CD14-positive monocyte (primary cell): ENCODE data around the gene TMEM129. TPM values are rescaled to one million over a fixed set of nuclear protein-coding genes. Genes with fewer than 3 reads are reported as not detected.

ENCODE experiments used
- DNase-seq, 3 donors: peaks; one replicate each; pipeline ENCODE4 v3.0.0-alpha.2; 2011 to 2022
- H2AFZ ChIP-seq: 2 replicates; pipeline ENCODE4 v1.6.0; 2012; ENCODE audit warnings: mild to moderate bottlenecking, low read depth, low read length, inconsistent platforms; ENCODE audit not compliant: insufficient read depth, poor library complexity, severe bottlenecking
- H3K27ac ChIP-seq, 2 donors: 1 replicate in 1 of 2; 2 replicates in 1 of 2; pipeline ENCODE4 v1.5.1; 2012 to 2013; ENCODE audit warnings: low read length in 2 of 2, control low read depth in 1 of 2, inconsistent platforms in 1 of 2, low read depth in 1 of 2, mild to moderate bottlenecking in 1 of 2
- H3K27me3 ChIP-seq, 2 donors: one replicate each; pipeline versions ENCODE4 v1.6.0 to v1.6.1; 2011 to 2013; ENCODE audit warnings: low read length in 2 of 2; ENCODE audit not compliant: control insufficient read depth in 2 of 2, insufficient read depth in 2 of 2
- H3K36me3 ChIP-seq, 2 donors: replicated peaks in 1 of 2; 1 replicate in 1 of 2; 2 replicates in 1 of 2; pipeline versions ENCODE4 v1.5.1 to v1.6.1; 2012 to 2013; ENCODE audit warnings: low read length in 2 of 2, control low read depth in 1 of 2, inconsistent platforms in 1 of 2, mild to moderate bottlenecking in 1 of 2; ENCODE audit not compliant: insufficient read depth in 2 of 2, control insufficient read depth in 1 of 2
- H3K4me1 ChIP-seq, 2 donors: 1 replicate in 1 of 2; 2 replicates in 1 of 2; pipeline versions ENCODE4 v1.5.1 to v1.6.1; 2012 to 2013; ENCODE audit warnings: low read length in 2 of 2, control low read depth in 1 of 2, inconsistent platforms in 1 of 2, mild to moderate bottlenecking in 1 of 2, moderate library complexity in 1 of 2; ENCODE audit not compliant: insufficient read depth in 2 of 2, control insufficient read depth in 1 of 2
- H3K4me2 ChIP-seq: replicated peaks from 2 replicates; pipeline ENCODE3; 2012; ENCODE audit warnings: low read length, moderate library complexity, mild to moderate bottlenecking; ENCODE audit not compliant: poor library complexity, severe bottlenecking; ENCODE audit errors: extremely low read depth
- H3K4me3 ChIP-seq, 3 experiments: fragments of 200-600 bp in 1 of 3; sonication (generic) in 1 of 3; replicated peaks in 1 of 3; 1 replicate in 2 of 3; 2 replicates in 1 of 3; pipeline ENCODE4 v1.5.1; 2011 to 2013; ENCODE audit warnings: low read length in 3 of 3, mild to moderate bottlenecking in 3 of 3, control low read depth in 2 of 3, low read depth in 2 of 3, inconsistent platforms in 1 of 3, moderate library complexity in 1 of 3
- H3K79me2 ChIP-seq: 2 replicates; pipeline ENCODE4 v1.6.0; 2012; ENCODE audit warnings: mild to moderate bottlenecking, control low read depth, inconsistent platforms, low read length, moderate library complexity; ENCODE audit not compliant: insufficient read depth
- H3K9ac ChIP-seq: 2 replicates; pipeline ENCODE4 v1.6.0; 2017; ENCODE audit warnings: low read length, mild to moderate bottlenecking; ENCODE audit not compliant: insufficient read depth, poor library complexity, severe bottlenecking
- H3K9me3 ChIP-seq, 2 donors: replicated peaks in 1 of 2; 1 replicate in 1 of 2; 2 replicates in 1 of 2; pipeline versions ENCODE4 v1.5.1 to v1.6.1; 2012 to 2013; ENCODE audit warnings: low read length in 2 of 2, control low read depth in 1 of 2; ENCODE audit not compliant: control insufficient read depth in 1 of 2, insufficient read depth in 1 of 2
- H4K20me1 ChIP-seq: 2 replicates; pipeline ENCODE4 v1.6.0; 2012; ENCODE audit warnings: mild to moderate bottlenecking, low read length, control low read depth, moderate library complexity; ENCODE audit not compliant: insufficient read depth
- H3K27ac Mint-ChIP-seq, 7 donors: one replicate each; pipeline ENCODE4 v1.8.0; 2020; ENCODE audit warnings: mild to moderate bottlenecking in 7 of 7, mixed read lengths in 7 of 7, moderate library complexity in 6 of 7, inconsistent platforms in 2 of 7
- H3K27me3 Mint-ChIP-seq, 3 donors: one replicate each; pipeline ENCODE4 v1.8.0; 2021 to 2022; ENCODE audit warnings: low read depth in 3 of 3, mild to moderate bottlenecking in 3 of 3, mixed read lengths in 3 of 3, moderate library complexity in 3 of 3, inconsistent platforms in 1 of 3
- H3K36me3 Mint-ChIP-seq, 2 donors: one replicate each; pipeline ENCODE4 v1.8.0; 2020; ENCODE audit warnings: mixed read lengths in 2 of 2, inconsistent platforms in 1 of 2, mild to moderate bottlenecking in 1 of 2
- H3K4me1 Mint-ChIP-seq: one replicate; pipeline ENCODE4 v1.8.0; 2020; ENCODE audit warnings: mild to moderate bottlenecking, mixed read lengths
- H3K4me3 Mint-ChIP-seq, 2 donors: one replicate each; pipeline ENCODE4 v1.8.0; 2020; ENCODE audit warnings: mild to moderate bottlenecking in 2 of 2, mixed read lengths in 2 of 2, moderate library complexity in 1 of 2
- H3K9me3 Mint-ChIP-seq, 7 donors: one replicate each; pipeline ENCODE4 v1.8.0; 2020 to 2022; ENCODE audit warnings: mixed read lengths in 7 of 7, mild to moderate bottlenecking in 6 of 7, moderate library complexity in 6 of 7, inconsistent platforms in 2 of 7
- WGBS: methylation state at CpG from one replicate; pipeline ENCODE4 v1.1.5; 2013; ENCODE audit warnings: missing lambda C conversion rate; ENCODE audit not compliant: insufficient coverage; 5-methylcytosine and 5-hydroxymethylcytosine counted together
- intact Hi-C, 2 donors: fragments of 100-400 bp; cut with micrococcal nuclease; formaldehyde crosslinking; loops; one replicate each; pipeline versions ENCODE4 v1.15.0 to v1.15.1; 2023
- polyA plus RNA-seq, 3 donors: library from polyadenylated mRNA; depleted of rRNA in 1 of 3; unstranded in 2 of 3; stranded (reverse) in 1 of 3; fragments of 300-500 nt in 2 of 3; fragments of >200 nt in 1 of 3; fragmentation: Illumina TruSeq in 2 of 3; gene quantifications; 1 replicate in 2 of 3; 2 replicates in 1 of 3; pipeline ENCODE4 v1.2.3, GENCODE V29; 2012 to 2021
- TF ChIP-seq, protein P1 (sequence below): fragments of 200-600 bp; IDR thresholded peaks from one replicate; pipeline ENCODE4 v1.8.0; 2022; ENCODE audit warnings: antibody characterized with exemption, mild to moderate bottlenecking

TMEM129 gene
- polyA plus RNA-seq, 3 donors: 22.4 to 40.2 (median 24.1) TPM

DNA sequence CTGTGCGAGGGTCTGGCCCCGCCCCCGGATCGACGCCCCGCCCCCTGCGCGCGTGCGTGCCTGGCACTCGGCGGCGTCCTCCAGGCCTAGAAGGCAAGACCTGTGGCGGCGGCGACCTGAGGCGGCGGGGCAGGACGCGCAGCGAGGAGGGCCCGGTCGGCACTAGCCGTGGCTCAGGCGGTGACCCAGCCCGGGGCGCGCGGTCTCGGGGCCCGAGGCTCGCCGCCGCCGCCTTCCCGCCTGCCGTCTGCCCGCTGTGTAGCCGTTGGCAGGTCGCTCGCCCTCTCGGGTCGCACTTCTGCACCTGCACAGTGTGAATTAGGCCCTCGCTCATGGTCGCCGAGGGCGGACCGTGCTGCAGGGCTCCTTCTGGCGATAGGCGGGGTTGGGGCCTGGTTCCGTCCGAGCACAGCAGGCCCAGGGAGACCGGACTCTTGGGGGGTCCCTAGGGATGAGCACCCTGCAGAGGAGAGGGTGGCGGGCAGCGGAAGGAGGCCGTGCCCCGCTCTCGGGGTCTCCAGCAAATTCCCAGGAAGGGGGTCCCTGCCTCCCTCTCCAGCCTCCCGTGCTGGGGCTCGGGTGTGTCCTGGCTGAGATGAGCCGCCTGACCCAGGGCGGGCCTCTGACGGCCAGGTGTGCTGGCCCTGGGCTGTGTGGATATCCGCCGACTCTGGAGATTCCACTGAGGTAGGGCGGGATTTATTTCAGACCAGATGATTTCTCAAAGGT is 36.5 kb downstream of the TMEM129 start:
- H3K36me3 ChIP-seq: no peaks in the 10 kb centered on the region
- peak overlapping the region; percentile 83 for H2AFZ ChIP-seq
- WGBS: 30% methylated on average over 63 of the region's 66 CpGs
- Mint-ChIP-seq H3K9me3 (peaks cover 0 to 1% (median 0%) of the 10 kb centered on the region in 7 donors), H3K36me3 (peaks cover 1 to 5% of the 10 kb centered on the region in 2 donors), H3K27ac (peak overlapping the region in 1 of 7 donors; percentile 13), H3K4me1 (peaks cover 15% of the 10 kb centered on the region), H3K27me3 (peaks cover 0 to 5% (median 1%) of the 10 kb centered on the region in 3 donors), H3K4me3 (peak overlapping the region; percentile 63 to 71)
- H4K20me1 ChIP-seq: no peaks in the 10 kb centered on the region
- peak overlapping the region in 1 of 2 donors; percentile 58 for H3K27ac ChIP-seq
- peak overlapping the region; percentile 11 to 69 (median 20) for H3K4me3 ChIP-seq
- H3K9me3 ChIP-seq: no peaks in the 10 kb centered on the region
- H3K4me1 ChIP-seq: peaks cover 16 to 23% of the 10 kb centered on the region in 2 donors
- H3K4me2 ChIP-seq: peak overlapping the region; percentile 79
- H3K27me3 ChIP-seq: no peaks in the 10 kb centered on the region
- intact Hi-C loops: loop anchor here (2.0 to 5.0 kb wide), 3 partner anchors 28 to 188 kb away; partner anchors contain the start of genes NSD2 (in 1 of the 2) and SLBP (in 1 of the 2)
- H3K79me2 ChIP-seq: no peaks in the 10 kb centered on the region
- H3K9ac ChIP-seq: peak overlapping the region; percentile 40
- no peak for DNase-seq
- TF ChIP-seq, protein P1, sequence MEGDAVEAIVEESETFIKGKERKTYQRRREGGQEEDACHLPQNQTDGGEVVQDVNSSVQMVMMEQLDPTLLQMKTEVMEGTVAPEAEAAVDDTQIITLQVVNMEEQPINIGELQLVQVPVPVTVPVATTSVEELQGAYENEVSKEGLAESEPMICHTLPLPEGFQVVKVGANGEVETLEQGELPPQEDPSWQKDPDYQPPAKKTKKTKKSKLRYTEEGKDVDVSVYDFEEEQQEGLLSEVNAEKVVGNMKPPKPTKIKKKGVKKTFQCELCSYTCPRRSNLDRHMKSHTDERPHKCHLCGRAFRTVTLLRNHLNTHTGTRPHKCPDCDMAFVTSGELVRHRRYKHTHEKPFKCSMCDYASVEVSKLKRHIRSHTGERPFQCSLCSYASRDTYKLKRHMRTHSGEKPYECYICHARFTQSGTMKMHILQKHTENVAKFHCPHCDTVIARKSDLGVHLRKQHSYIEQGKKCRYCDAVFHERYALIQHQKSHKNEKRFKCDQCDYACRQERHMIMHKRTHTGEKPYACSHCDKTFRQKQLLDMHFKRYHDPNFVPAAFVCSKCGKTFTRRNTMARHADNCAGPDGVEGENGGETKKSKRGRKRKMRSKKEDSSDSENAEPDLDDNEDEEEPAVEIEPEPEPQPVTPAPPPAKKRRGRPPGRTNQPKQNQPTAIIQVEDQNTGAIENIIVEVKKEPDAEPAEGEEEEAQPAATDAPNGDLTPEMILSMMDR: no peak

DNA sequence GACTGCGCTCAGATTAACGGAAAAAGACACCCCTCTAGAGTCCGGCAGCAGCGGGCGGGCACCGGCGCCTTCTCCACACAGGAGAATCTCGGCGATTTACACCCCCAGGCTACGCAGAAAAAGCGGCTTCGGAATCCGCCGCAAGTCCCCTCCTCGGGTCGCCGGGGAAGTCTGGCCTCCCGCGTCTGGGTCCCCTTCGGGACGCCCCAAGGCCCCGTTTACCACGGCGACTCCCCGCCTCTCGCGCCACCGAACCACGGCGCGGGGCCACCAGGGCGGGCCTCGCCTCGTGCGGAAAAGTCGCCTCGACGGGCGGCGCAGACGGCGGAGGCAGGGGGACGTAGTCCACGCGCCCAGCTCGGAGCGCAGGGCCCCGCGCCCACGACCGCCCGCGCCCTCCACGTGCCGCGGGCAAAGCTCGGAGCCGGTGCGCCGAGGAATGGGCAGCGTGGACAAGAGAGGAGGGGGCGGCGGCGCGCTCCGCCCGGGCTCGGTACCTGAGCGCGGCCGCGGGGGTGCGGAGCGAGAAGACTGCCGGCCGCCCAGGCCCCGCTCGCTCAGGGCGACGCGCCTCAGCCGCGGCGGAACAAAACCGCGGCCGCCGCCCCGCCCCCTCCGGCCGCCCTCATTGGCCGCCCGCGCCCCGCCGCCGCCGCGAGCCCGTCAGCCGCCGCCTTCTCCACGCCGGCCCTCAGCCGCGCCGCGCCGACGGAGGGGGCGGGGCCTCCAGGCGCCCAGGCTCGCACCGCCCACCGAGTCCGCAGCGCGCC is 37.2 kb downstream of the TMEM129 start, which contains the start of gene FAM53A:
TSS of gene FAM53A (minus strand) at position 578 of the 770 bp plus-strand sequence. CDS start 15,572 bp downstream, outside the sequence.
- Histone ChIP-seq H3K9ac (peak within 1 kb of the TSS; percentile 67), H4K20me1 (no peaks in the 10 kb centered on the region), H3K27me3 (no peaks in the 10 kb centered on the region), H2AFZ (peak within 1 kb of the TSS; percentile 89), H3K27ac (peak within 1 kb of the TSS in 1 of 2 donors; percentile 58), H3K4me1 (peaks cover 16 to 23% of the 10 kb centered on the region in 2 donors), H3K9me3 (no peaks in the 10 kb centered on the region), H3K4me3 (peak within 1 kb of the TSS; percentile 41 to 78 (median 73)), H3K36me3 (no peaks in the 10 kb centered on the region), H3K79me2 (no peaks in the 10 kb centered on the region), H3K4me2 (peak within 1 kb of the TSS; percentile 96)
- H3K4me3 Mint-ChIP-seq: peak within 1 kb of the TSS; percentile 88 to 94
- H3K9me3 Mint-ChIP-seq: peaks cover 0 to 1% (median 0%) of the 10 kb centered on the region in 7 donors
- DNase-seq: peak; percentile 80 to 90 (median 87)
- peaks cover 0 to 5% (median 1%) of the 10 kb centered on the region in 3 donors for H3K27me3 Mint-ChIP-seq
- peak within 1 kb of the TSS; percentile 72 to 90 (median 80) for H3K27ac Mint-ChIP-seq
- peaks cover 15% of the 10 kb centered on the region for H3K4me1 Mint-ChIP-seq
- under 1% methylated on average over 116 of the region's 118 CpGs for WGBS
- intact Hi-C loops: loop anchor here (2.0 to 5.0 kb wide), 3 partner anchors 29 to 188 kb away; partner anchors contain the start of genes NSD2 (in 1 of the 2) and SLBP (in 1 of the 2)
- TF ChIP-seq, protein P1: no peak
- H3K36me3 Mint-ChIP-seq: peaks cover 0 to under 1% of the 10 kb centered on the region in 2 donors
